ENCODE results near the gene CCNC.
"Not testable (repeated sequence)": the region's sequence is repeated elsewhere in the genome, so short reads cannot be mapped to it uniquely, and the experiment has no call there.

Gene CCNC

GRCh38 chr6:99602520-99603420 is 34.3 kb upstream of the CCNC start:
- DNase-seq, result no peak

- DNase-seq, result not testable (repeated sequence)
These were observed 26.2 kb upstream of the CCNC start for GRCh38 chr6:99594696-99595095.

- DNase-seq, result no peak
These were observed 24.4 kb upstream of the CCNC start for GRCh38 chr6:99592900-99593299.

GRCh38 chr6:99591673-99592364 is 23.4 kb upstream of the CCNC start:
- no peak for DNase-seq

GRCh38 chr6:99590728-99591672 is 22.5 kb upstream of the CCNC start:
- no peak for DNase-seq

- DNase-seq, result no peak
These were observed 21.5 kb upstream of the CCNC start for GRCh38 chr6:99589907-99590493.

GRCh38 chr6:99589290-99589672 is 20.8 kb upstream of the CCNC start:
- DNase-seq, result no peak

GRCh38 chr6:99588618-99589289 is 20.3 kb upstream of the CCNC start:
- peak in 2 of 4 experiments; percentile 13 to 25 for DNase-seq

- DNase-seq, result no peak
These were observed 19.3 kb upstream of the CCNC start for GRCh38 chr6:99587792-99588191.

GRCh38 chr6:99579781-99580180 is 11.3 kb upstream of the CCNC start:
- no peak for DNase-seq

GRCh38 chr6:99575544-99576227 is 7.2 kb upstream of the CCNC start:
- no peak for DNase-seq

- no peak for DNase-seq
These were observed 5.6 kb upstream of the CCNC start for GRCh38 chr6:99573980-99574617.

GRCh38 chr6:99563056-99563723 is 5.3 kb downstream of the CCNC start:
- DNase-seq, result no peak

- DNase-seq, result no peak
These were observed 7.8 kb downstream of the CCNC start for GRCh38 chr6:99560668-99561067.

- DNase-seq, result no peak
These were observed 9.4 kb downstream of the CCNC start for GRCh38 chr6:99559057-99559456.

GRCh38 chr6:99553888-99554287 is 14.6 kb downstream of the CCNC start:
- DNase-seq, result no peak

- no peak for DNase-seq
These were observed 18.3 kb downstream of the CCNC start for GRCh38 chr6:99550046-99550748.

GRCh38 chr6:99548706-99549105 is 19.8 kb downstream of the CCNC start:
- no peak for DNase-seq

- no peak for DNase-seq
These were observed 20.9 kb downstream of the CCNC start for GRCh38 chr6:99547526-99547925.

- no peak for DNase-seq
These were observed 23.0 kb downstream of the CCNC start for GRCh38 chr6:99545442-99545841.

Data from activated CD4-positive, CD25-positive, alpha-beta regulatory T cell (primary cell).